Measurements from ENCODE around the gene GGCX.

Gene GGCX

GRCh38 chr2:85534099-85534498, 27.2 kb downstream of the GGCX start:
- 0 out of 2 replicates have a peak, but pooled peaks cover 9% of the 10 kb centered on the region for H3K4me1 ChIP-seq (ENCODE audit: insufficient read depth, low read length)
- no peaks in the 10 kb centered on the region for H3K36me3 ChIP-seq (ENCODE audit: insufficient read depth, low read length)
- H3K9ac ChIP-seq (ENCODE audit: low read depth, low read length), result no peak overlapping the region
- H3K9me3 ChIP-seq (ENCODE audit: control insufficient read depth, insufficient read depth, low read length), result no peaks in the 10 kb centered on the region

GRCh38 chr2:85531589-85531988, 29.7 kb downstream of the GGCX start:
- H3K9me3 ChIP-seq (ENCODE audit: control insufficient read depth, insufficient read depth, low read length), result no peaks in the 10 kb centered on the region
- no peak overlapping the region for H3K9ac ChIP-seq (ENCODE audit: low read depth, low read length)
- no peaks in the 10 kb centered on the region for H3K36me3 ChIP-seq (ENCODE audit: insufficient read depth, low read length)
- 0 out of 2 replicates have a peak, but pooled peaks cover 4% of the 10 kb centered on the region for H3K4me1 ChIP-seq (ENCODE audit: insufficient read depth, low read length)

- Histone ChIP-seq H3K36me3 (ENCODE audit: insufficient read depth, low read length) (no peaks in the 10 kb centered on the region), H3K9me3 (ENCODE audit: control insufficient read depth, insufficient read depth, low read length) (no peaks in the 10 kb centered on the region), H3K9ac (ENCODE audit: low read depth, low read length) (no peak overlapping the region), H3K4me1 (ENCODE audit: insufficient read depth, low read length) (peaks cover 6% of the 10 kb centered on the region)
These were observed 31.5 kb downstream of the GGCX start for GRCh38 chr2:85529809-85530208.

- H3K36me3 ChIP-seq (ENCODE audit: insufficient read depth, low read length), result no peaks in the 10 kb centered on the region
- no peaks in the 10 kb centered on the region for H3K9me3 ChIP-seq (ENCODE audit: control insufficient read depth, insufficient read depth, low read length)
- peaks cover 12% of the 10 kb centered on the region for H3K4me1 ChIP-seq (ENCODE audit: insufficient read depth, low read length)
- no peak overlapping the region for H3K9ac ChIP-seq (ENCODE audit: low read depth, low read length)
These were observed 32.9 kb downstream of the GGCX start for GRCh38 chr2:85528355-85528754.

- H3K9ac ChIP-seq (ENCODE audit: low read depth, low read length), result no peak overlapping the region
- H3K36me3 ChIP-seq (ENCODE audit: insufficient read depth, low read length), result no peaks in the 10 kb centered on the region
- H3K9me3 ChIP-seq (ENCODE audit: control insufficient read depth, insufficient read depth, low read length), result no peaks in the 10 kb centered on the region
- peaks cover 12% of the 10 kb centered on the region for H3K4me1 ChIP-seq (ENCODE audit: insufficient read depth, low read length)
These were observed 33.5 kb downstream of the GGCX start for GRCh38 chr2:85527787-85528186.

- Histone ChIP-seq H3K9me3 (ENCODE audit: control insufficient read depth, insufficient read depth, low read length) (no peaks in the 10 kb centered on the region), H3K4me1 (ENCODE audit: insufficient read depth, low read length) (peaks cover 12% of the 10 kb centered on the region), H3K9ac (ENCODE audit: low read depth, low read length) (no peak overlapping the region), H3K36me3 (ENCODE audit: insufficient read depth, low read length) (no peaks in the 10 kb centered on the region)
These were observed 35.7 kb downstream of the GGCX start for GRCh38 chr2:85525567-85525966.

GRCh38 chr2:85525029-85525428, 36.3 kb downstream of the GGCX start:
- H3K4me1 ChIP-seq (ENCODE audit: insufficient read depth, low read length), result peaks cover 12% of the 10 kb centered on the region
- no peaks in the 10 kb centered on the region for H3K9me3 ChIP-seq (ENCODE audit: control insufficient read depth, insufficient read depth, low read length)
- no peaks in the 10 kb centered on the region for H3K36me3 ChIP-seq (ENCODE audit: insufficient read depth, low read length)
- H3K9ac ChIP-seq (ENCODE audit: low read depth, low read length), result no peak overlapping the region

GRCh38 chr2:85524336-85524908, 36.9 kb downstream of the GGCX start:
- no peak overlapping the region for H3K9ac ChIP-seq (ENCODE audit: low read depth, low read length)
- H3K4me1 ChIP-seq (ENCODE audit: insufficient read depth, low read length), result peaks cover 12% of the 10 kb centered on the region
- H3K9me3 ChIP-seq (ENCODE audit: control insufficient read depth, insufficient read depth, low read length), result no peaks in the 10 kb centered on the region
- no peaks in the 10 kb centered on the region for H3K36me3 ChIP-seq (ENCODE audit: insufficient read depth, low read length)

- peaks cover 12% of the 10 kb centered on the region for H3K4me1 ChIP-seq (ENCODE audit: insufficient read depth, low read length)
- H3K9ac ChIP-seq (ENCODE audit: low read depth, low read length), result no peak overlapping the region
- H3K36me3 ChIP-seq (ENCODE audit: insufficient read depth, low read length), result no peaks in the 10 kb centered on the region
- no peaks in the 10 kb centered on the region for H3K9me3 ChIP-seq (ENCODE audit: control insufficient read depth, insufficient read depth, low read length)
These were observed 37.4 kb downstream of the GGCX start for GRCh38 chr2:85523903-85524335.

GRCh38 chr2:85523062-85523902, 38.0 kb downstream of the GGCX start:
- Histone ChIP-seq H3K36me3 (ENCODE audit: insufficient read depth, low read length) (no peaks in the 10 kb centered on the region), H3K4me1 (ENCODE audit: insufficient read depth, low read length) (peaks cover 12% of the 10 kb centered on the region), H3K9me3 (ENCODE audit: control insufficient read depth, insufficient read depth, low read length) (no peaks in the 10 kb centered on the region), H3K9ac (ENCODE audit: low read depth, low read length) (no peak overlapping the region)

- no peaks in the 10 kb centered on the region for H3K36me3 ChIP-seq (ENCODE audit: insufficient read depth, low read length)
- H3K9ac ChIP-seq (ENCODE audit: low read depth, low read length), result no peak overlapping the region
- H3K4me1 ChIP-seq (ENCODE audit: insufficient read depth, low read length), result peaks cover 12% of the 10 kb centered on the region
- no peaks in the 10 kb centered on the region for H3K9me3 ChIP-seq (ENCODE audit: control insufficient read depth, insufficient read depth, low read length)
These were observed 39.1 kb downstream of the GGCX start for GRCh38 chr2:85522090-85522647.

GRCh38 chr2:85516653-85517389, 44.5 kb downstream of the GGCX start:
- no peaks in the 10 kb centered on the region for H3K4me1 ChIP-seq (ENCODE audit: insufficient read depth, low read length)
- H3K9me3 ChIP-seq (ENCODE audit: control insufficient read depth, insufficient read depth, low read length), result no peaks in the 10 kb centered on the region; the same call in 1 of the 2 replicates
- no peaks in the 10 kb centered on the region for H3K36me3 ChIP-seq (ENCODE audit: insufficient read depth, low read length)
- no peak overlapping the region for H3K9ac ChIP-seq (ENCODE audit: low read depth, low read length)

GRCh38 chr2:85514323-85514722, 47.0 kb downstream of the GGCX start:
- Histone ChIP-seq H3K4me1 (ENCODE audit: insufficient read depth, low read length) (no peaks in the 10 kb centered on the region), H3K9me3 (ENCODE audit: control insufficient read depth, insufficient read depth, low read length) (no peaks in the 10 kb centered on the region; the same call in 1 of the 2 replicates), H3K36me3 (ENCODE audit: insufficient read depth, low read length) (no peaks in the 10 kb centered on the region), H3K9ac (ENCODE audit: low read depth, low read length) (no peak overlapping the region)

GRCh38 chr2:85511008-85511811, 50.1 kb downstream of the GGCX start:
- H3K36me3 ChIP-seq (ENCODE audit: insufficient read depth, low read length), result no peaks in the 10 kb centered on the region
- H3K9me3 ChIP-seq (ENCODE audit: control insufficient read depth, insufficient read depth, low read length), result no peaks in the 10 kb centered on the region
- H3K9ac ChIP-seq (ENCODE audit: low read depth, low read length), result no peak overlapping the region
- no peaks in the 10 kb centered on the region for H3K4me1 ChIP-seq (ENCODE audit: insufficient read depth, low read length)

Data from ES-I3 (cell line).